ENCODE results near the gene CREBBP.

- TF ChIP-seq POLR2A (IDR thresholded peaks at IDR 0.05; ENCODE audit: low read length) (no peak), GATA1 (IDR thresholded peaks at IDR 0.05; ENCODE audit: low read depth, low read length) (no peak)
These were observed 64.2 kb downstream of the CREBBP start for GRCh38 chr16:3816326-3816725.

Data from erythroblast (primary cell).